Activated CD8-positive, alpha-beta T cell treated with anti-CD3 and anti-CD28 coated beads, Interleukin-2, amount 10 ng/mL, durations not matched to agents 7 days and 5 days (primary cell): Measurements from ENCODE around the gene USP3. TPM values are rescaled to one million over a fixed set of nuclear protein-coding genes. Genes with fewer than 3 reads are reported as not detected.

ENCODE experiments used
- ATAC-seq: fragments of 150-1000 bp; cut with Tn5 transposase; one replicate; pipeline ENCODE4 v1.10.0; 2021; ENCODE audit warnings: moderate library complexity
- CTCF ChIA-PET: fragments of 350-600 bp; sonication (Branson Sonifier 250); formaldehyde crosslinking; loops from one replicate; lab custom pipeline; 2021; ENCODE audit warnings: antibody characterized with exemption; lab: Charles Lee
- POLR2A ChIA-PET: fragments of 350-600 bp; sonication (Branson Sonifier 250); formaldehyde crosslinking; loops from one replicate; lab custom pipeline; 2021; ENCODE audit warnings: antibody characterized with exemption; lab: Charles Lee
- DNase-seq: peaks from one replicate; pipeline ENCODE4 v3.0.0-alpha.2; 2020
- H3K27ac Mint-ChIP-seq: one replicate; pipeline ENCODE4 v1.8.0; 2021; ENCODE audit warnings: mild to moderate bottlenecking, mixed read lengths
- H3K27me3 Mint-ChIP-seq: one replicate; pipeline ENCODE4 v1.8.0; 2021; ENCODE audit warnings: low read depth, mixed read lengths
- H3K36me3 Mint-ChIP-seq: one replicate; pipeline ENCODE4 v1.8.0; 2021; ENCODE audit warnings: low read depth, mixed read lengths
- H3K4me1 Mint-ChIP-seq: one replicate; pipeline ENCODE4 v1.8.0; 2021; ENCODE audit warnings: low read depth, mixed read lengths
- H3K4me3 Mint-ChIP-seq: one replicate; pipeline ENCODE4 v1.8.0; 2021; ENCODE audit warnings: mild to moderate bottlenecking, mixed read lengths
- H3K9me3 Mint-ChIP-seq: one replicate; pipeline ENCODE4 v1.8.0; 2022; ENCODE audit warnings: mixed read lengths; ENCODE audit not compliant: insufficient read depth
- total RNA-seq, 2 experiments: library from RNA; stranded (reverse); gene quantifications; one replicate each; pipeline ENCODE4 v1.2.3, GENCODE V29; 2021

USP3 gene
- total RNA-seq, 2 experiments from 2014 or later, result 48.3 to 49.1 TPM

GRCh38 chr15:63506537-63507035, 2.2 kb downstream of the USP3 start:
- POLR2A ChIA-PET, result interaction anchor here (1.6 to 5.0 kb wide), 4 partner anchors 10 to 31 kb away, joined by 3 to 36 read pairs (median 22); no protein-coding TSS in a partner anchor
- H3K27ac Mint-ChIP-seq, result peak overlapping the region; percentile 84
- DNase-seq (no peak), ATAC-seq (no peak)
- H3K36me3 Mint-ChIP-seq, result peaks cover 13% of the 10 kb centered on the region
- H3K9me3 Mint-ChIP-seq, result no peaks in the 10 kb centered on the region
- no peaks in the 10 kb centered on the region for H3K27me3 Mint-ChIP-seq
- peak overlapping the region; percentile 89 for H3K4me3 Mint-ChIP-seq
- CTCF ChIA-PET, result interaction anchor here (1.2 to 8.4 kb wide), 14 partner anchors 11 to 561 kb away, joined by 3 to 172 read pairs (median 12); no protein-coding TSS in a partner anchor
- H3K4me1 Mint-ChIP-seq, result peaks cover 79% of the 10 kb centered on the region

- Mint-ChIP-seq H3K4me1 (peaks cover 77% of the 10 kb centered on the region), H3K4me3 (no peak overlapping the region)
Measured at GRCh38 chr15:63507878-63508818, 3.8 kb downstream of the USP3 start.

GRCh38 chr15:63509056-63509954, 4.9 kb downstream of the USP3 start:
- no peaks in the 10 kb centered on the region for H3K27me3 Mint-ChIP-seq
- H3K9me3 Mint-ChIP-seq, result no peaks in the 10 kb centered on the region
- ATAC-seq (no peak), DNase-seq (no peak)
- POLR2A ChIA-PET, result interaction anchor here (0.6 to 1.6 kb wide), 3 partner anchors 22 to 87 kb away, joined by 3 to 5 read pairs (median 3); no protein-coding TSS in a partner anchor
- H3K4me3 Mint-ChIP-seq, result no peak overlapping the region
- no peak overlapping the region for H3K27ac Mint-ChIP-seq
- H3K36me3 Mint-ChIP-seq, result peaks cover 13% of the 10 kb centered on the region
- H3K4me1 Mint-ChIP-seq, result peaks cover 75% of the 10 kb centered on the region
- CTCF ChIA-PET, result interaction anchor here (0.7 to 8.4 kb wide), 20 partner anchors 11 to 537 kb away, joined by 3 to 172 read pairs (median 4); partner anchors contain the start of gene DAPK2

More at GRCh38 chr15:63507878-63508818, 3.8 kb downstream of the USP3 start:
- ChIA-PET POLR2A (interaction anchor here (0.9 to 4.9 kb wide), 3 partner anchors 12 to 92 kb away, joined by 3 to 36 read pairs (median 3); no protein-coding TSS in a partner anchor), CTCF (interaction anchor here (0.7 to 8.4 kb wide), 14 partner anchors 10 to 317 kb away, joined by 3 to 172 read pairs (median 4); no protein-coding TSS in a partner anchor)
- ATAC-seq, result no peak
- Mint-ChIP-seq H3K36me3 (peaks cover 13% of the 10 kb centered on the region), H3K9me3 (no peaks in the 10 kb centered on the region), H3K27ac (no peak overlapping the region), H3K27me3 (no peaks in the 10 kb centered on the region)
- DNase-seq, result no peak

GRCh38 chr15:63509955-63510940, 5.9 kb downstream of the USP3 start:
- ChIA-PET POLR2A (interaction anchor here (0.6 to 1.6 kb wide), 4 partner anchors 23 to 326 kb away, joined by 3 to 5 read pairs (median 3); no protein-coding TSS in a partner anchor), CTCF (interaction anchor here (0.7 to 2.7 kb wide), 20 partner anchors 12 to 536 kb away, joined by 3 to 24 read pairs (median 4); partner anchors contain the start of gene DAPK2)
- peak overlapping the region; percentile 21 for H3K27ac Mint-ChIP-seq
- peaks cover 13% of the 10 kb centered on the region for H3K36me3 Mint-ChIP-seq
- H3K4me1 Mint-ChIP-seq, result peaks cover 83% of the 10 kb centered on the region
- ATAC-seq (no peak), DNase-seq (no peak)
- no peak overlapping the region for H3K4me3 Mint-ChIP-seq
- H3K27me3 Mint-ChIP-seq, result no peaks in the 10 kb centered on the region
- H3K9me3 Mint-ChIP-seq, result no peaks in the 10 kb centered on the region

GRCh38 chr15:63512148-63512547, 7.8 kb downstream of the USP3 start:
- CTCF ChIA-PET, result no interaction called here

GRCh38 chr15:63513271-63513670, 8.9 kb downstream of the USP3 start:
- peaks cover 80% of the 10 kb centered on the region for H3K4me1 Mint-ChIP-seq
- no peak overlapping the region for H3K4me3 Mint-ChIP-seq
- DNase-seq (no peak), ATAC-seq (no peak)
- H3K36me3 Mint-ChIP-seq, result no peaks in the 10 kb centered on the region
- H3K27ac Mint-ChIP-seq, result no peak overlapping the region
- ChIA-PET POLR2A (no interaction called here), CTCF (interaction anchor here (0.9 to 1.2 kb wide), 3 partner anchors 8 to 47 kb away, joined by 3 to 5 read pairs (median 3); no protein-coding TSS in a partner anchor)
- no peaks in the 10 kb centered on the region for H3K9me3 Mint-ChIP-seq
- H3K27me3 Mint-ChIP-seq, result no peaks in the 10 kb centered on the region

More at GRCh38 chr15:63512148-63512547, 7.8 kb downstream of the USP3 start:
- no peaks in the 10 kb centered on the region for H3K9me3 Mint-ChIP-seq
- H3K4me3 Mint-ChIP-seq, result no peak overlapping the region
- POLR2A ChIA-PET, result no interaction called here
- H3K4me1 Mint-ChIP-seq, result peaks cover 81% of the 10 kb centered on the region
- no peak overlapping the region for H3K27ac Mint-ChIP-seq
- no peak for DNase-seq
- no peaks in the 10 kb centered on the region for H3K27me3 Mint-ChIP-seq
- no peak for ATAC-seq
- peaks cover 3% of the 10 kb centered on the region for H3K36me3 Mint-ChIP-seq

GRCh38 chr15:63513728-63514127, 9.3 kb downstream of the USP3 start:
- Mint-ChIP-seq H3K4me1 (peaks cover 78% of the 10 kb centered on the region), H3K4me3 (no peak overlapping the region), H3K27me3 (no peaks in the 10 kb centered on the region), H3K36me3 (no peaks in the 10 kb centered on the region), H3K27ac (no peak overlapping the region), H3K9me3 (no peaks in the 10 kb centered on the region)
- CTCF ChIA-PET, result interaction anchor here (0.9 to 1.7 kb wide), 6 partner anchors 8 to 47 kb away, joined by 3 to 5 read pairs (median 4); no protein-coding TSS in a partner anchor
- no peak for DNase-seq
- POLR2A ChIA-PET, result interaction anchor here (1.7 kb wide), 1 partner anchor 9 kb away, joined by 7 read pairs; the partner anchor contains the start of gene USP3
- no peak for ATAC-seq

- Mint-ChIP-seq H3K27ac (no peak overlapping the region), H3K4me1 (peaks cover 73% of the 10 kb centered on the region), H3K27me3 (no peaks in the 10 kb centered on the region), H3K36me3 (peaks cover 2% of the 10 kb centered on the region), H3K9me3 (no peaks in the 10 kb centered on the region), H3K4me3 (no peak overlapping the region)
- ChIA-PET POLR2A (interaction anchor here (1.7 kb wide), 1 partner anchor 10 kb away, joined by 7 read pairs; the partner anchor contains the start of gene USP3), CTCF (interaction anchor here (0.9 to 1.7 kb wide), 4 partner anchors 9 to 48 kb away, joined by 3 to 5 read pairs (median 4); no protein-coding TSS in a partner anchor)
- ATAC-seq (no peak), DNase-seq (no peak)
Measured at GRCh38 chr15:63514531-63514943, 10.1 kb downstream of the USP3 start.

GRCh38 chr15:63517202-63517601, 12.8 kb downstream of the USP3 start:
- ATAC-seq (peak; percentile 11), DNase-seq (no peak)
- no peaks in the 10 kb centered on the region for H3K9me3 Mint-ChIP-seq
- H3K4me1 Mint-ChIP-seq, result peaks cover 50% of the 10 kb centered on the region
- ChIA-PET CTCF (interaction anchor here (0.9 to 1.8 kb wide), 4 partner anchors 11 to 50 kb away, joined by 3 to 10 read pairs (median 4); no protein-coding TSS in a partner anchor), POLR2A (interaction anchor here (0.9 to 1.9 kb wide), 2 partner anchors 12 to 28 kb away, joined by 3 to 9 read pairs; partner anchors contain the start of gene USP3)
- H3K36me3 Mint-ChIP-seq, result peaks cover 2% of the 10 kb centered on the region
- H3K4me3 Mint-ChIP-seq, result no peak overlapping the region
- H3K27ac Mint-ChIP-seq, result peak overlapping the region; percentile 36
- H3K27me3 Mint-ChIP-seq, result no peaks in the 10 kb centered on the region
